ENCODE results near the gene PRKCH.

Gene PRKCH

GRCh38 chr14:61478971-61479473 is 157.6 kb downstream of the PRKCH start:
- no peak for DNase-seq

GRCh38 chr14:61479746-61480502 is 158.5 kb downstream of the PRKCH start:
- no peak for DNase-seq

- no peak for DNase-seq
Measured at GRCh38 chr14:61480704-61481285, 159.4 kb downstream of the PRKCH start.

GRCh38 chr14:61481701-61482100 is 160.3 kb downstream of the PRKCH start:
- DNase-seq, result no peak

GRCh38 chr14:61482348-61483206 is 161.2 kb downstream of the PRKCH start:
- no peak for DNase-seq

GRCh38 chr14:61483476-61483875 is 162.1 kb downstream of the PRKCH start:
- DNase-seq, result no peak

- DNase-seq, result no peak
Measured at GRCh38 chr14:61484031-61484430, 162.7 kb downstream of the PRKCH start.

GRCh38 chr14:61484826-61485584 is 163.6 kb downstream of the PRKCH start:
- no peak for DNase-seq

- DNase-seq, result no peak
Measured at GRCh38 chr14:61485661-61486060, 164.3 kb downstream of the PRKCH start.

- DNase-seq, result no peak
Measured at GRCh38 chr14:61486930-61487495, 165.6 kb downstream of the PRKCH start.

- no peak for DNase-seq
Measured at GRCh38 chr14:61488417-61489401, 167.3 kb downstream of the PRKCH start.

GRCh38 chr14:61489512-61489911 is 168.1 kb downstream of the PRKCH start:
- DNase-seq, result no peak

GRCh38 chr14:61489932-61490331 is 168.6 kb downstream of the PRKCH start:
- DNase-seq, result no peak

GRCh38 chr14:61491224-61491623 is 169.8 kb downstream of the PRKCH start:
- no peak for DNase-seq

- no peak for DNase-seq
Measured at GRCh38 chr14:61491876-61492434, 170.6 kb downstream of the PRKCH start.

- DNase-seq, result no peak
Measured at GRCh38 chr14:61492474-61492873, 171.1 kb downstream of the PRKCH start.

- no peak for DNase-seq
Measured at GRCh38 chr14:61493239-61493638, 171.9 kb downstream of the PRKCH start.

GRCh38 chr14:61494018-61494417 is 172.6 kb downstream of the PRKCH start:
- DNase-seq, result no peak

GRCh38 chr14:61495809-61496208 is 174.4 kb downstream of the PRKCH start:
- DNase-seq, result no peak

GRCh38 chr14:61498303-61498702 is 176.9 kb downstream of the PRKCH start:
- no peak for DNase-seq

- no peak for DNase-seq
Measured at GRCh38 chr14:61498811-61499210, 177.4 kb downstream of the PRKCH start.
